HepG2 (cell line): Measurements from ENCODE around the gene ABCB8. TPM values are rescaled to one million over a fixed set of nuclear protein-coding genes. Genes with fewer than 3 reads are reported as not detected.

Source experiments
- ATF6 ChIP-seq: sonication (generic); formaldehyde crosslinking; conservative IDR thresholded peaks from 2 replicates; pipeline ENCODE4 v1.4.0; 2020; ENCODE audit warnings: missing genetic modification reagents
- BORCS8-MEF2B ChIP-seq: sonication (generic); formaldehyde crosslinking; IDR thresholded peaks from 2 replicates; pipeline ENCODE4 v1.8.0; 2022; ENCODE audit warnings: mild to moderate bottlenecking, missing genetic modification reagents
- ELF4 ChIP-seq: sonication (generic); formaldehyde crosslinking; IDR thresholded peaks from 2 replicates; pipeline ENCODE4 v1.5.0; 2020; ENCODE audit warnings: missing genetic modification reagents, mild to moderate bottlenecking, moderate library complexity, borderline replicate concordance
- FUBP1 ChIP-seq: sonication (generic); formaldehyde crosslinking; IDR thresholded peaks from 2 replicates; pipeline ENCODE4 v1.5.1; 2020; ENCODE audit warnings: missing genetic modification reagents, mild to moderate bottlenecking, borderline replicate concordance
- IKZF5 ChIP-seq: IDR thresholded peaks from 2 replicates; pipeline ENCODE4 v1.6.1; 2018; ENCODE audit warnings: missing genetic modification reagents, mild to moderate bottlenecking, missing compliant biosample characterization
- MAFK ChIP-seq, 2 experiments: IDR thresholded peaks in 1 of 2; conservative IDR thresholded peaks in 1 of 2; 2 replicates each; pipeline ENCODE4 v1.6.1; 2011; ENCODE audit warnings: improper control_type of control experiment in 2 of 2, low read length in 2 of 2
- MLX ChIP-seq: IDR thresholded peaks from 2 replicates; pipeline ENCODE4 v1.6.1; 2016
- PAWR ChIP-seq: sonication (generic); formaldehyde crosslinking; IDR thresholded peaks from 2 replicates; pipeline ENCODE4 v1.4.0; 2020; ENCODE audit warnings: missing genetic modification reagents, mild to moderate bottlenecking, borderline replicate concordance
- PBX3 ChIP-seq: sonication (generic); formaldehyde crosslinking; IDR thresholded peaks from 2 replicates; pipeline ENCODE4 v1.8.1; 2023; ENCODE audit warnings: missing genetic modification reagents, inconsistent platforms, borderline replicate concordance
- ZFP91 ChIP-seq: sonication (generic); formaldehyde crosslinking; IDR thresholded peaks from 2 replicates; pipeline ENCODE4 v1.9.0; 2022; ENCODE audit warnings: missing genetic modification reagents, mild to moderate bottlenecking, borderline replicate concordance
- ZKSCAN1 ChIP-seq: fragments of 150-350 bp; IDR thresholded peaks from 2 replicates; pipeline ENCODE4 v1.6.1; 2014; ENCODE audit warnings: low read length
- ZNF512B ChIP-seq: sonication (generic); formaldehyde crosslinking; IDR thresholded peaks from 2 replicates; pipeline ENCODE4 v1.5.1; 2020; ENCODE audit warnings: missing genetic modification reagents, mild to moderate bottlenecking, borderline replicate concordance
- polyA plus RNA-seq, 8 experiments: library from polyadenylated mRNA; depleted of rRNA in 3 of 8; stranded (reverse) in 7 of 8; unstranded in 1 of 8; fragments of >200 nt; fragmentation: Illumina TruSeq in 4 of 8; extraction: Trizol in 4 of 8; gene quantifications; 2 replicates each; pipeline versions ENCODE4 v1.2.1 to v1.2.3, GENCODE V29; 2011 to 2016; ENCODE audit warnings: low read depth in 4 of 8, missing spikeins in 1 of 8, mixed read lengths in 1 of 8; ENCODE audit not compliant: insufficient read depth in 1 of 8
- total RNA-seq, 5 experiments: library from RNA; depleted of rRNA; stranded (reverse); fragments of >200 nt; fragmentation: Illumina TruSeq; extraction: Trizol; gene quantifications; 2 replicates each; pipeline ENCODE4 v1.2.3, GENCODE V29; 2016; ENCODE audit warnings: low read depth in 1 of 5

The ABCB8 gene
- total and polyA plus RNA-seq, 2 of the 13 experiments (the other 11 are each of a cell fraction or from before 2014, with no cell fraction given): 6.6 to 16.7 TPM

- TF ChIP-seq ATF6 (no peak), ZKSCAN1 (no peak), IKZF5 (CRISPR knock-in tag) (0 out of 2 replicates have a peak, but pooled peaks have one; percentile 51), MAFK (conservative IDR thresholded peaks at IDR 0.05 in 1 of 2, IDR thresholded peaks at IDR 0.05 in 1 of 2; ENCODE audit: low read length in 2 of 2) (no peak), PAWR (CRISPR knock-in tag) (no peak), ZFP91 (CRISPR knock-in tag) (peak; percentile 73; the same call in 1 of the 2 replicates), BORCS8-MEF2B (CRISPR knock-in tag) (peak; percentile 62; the same call in 1 of the 2 replicates), FUBP1 (CRISPR knock-in tag) (peak; percentile 58; the same call in 1 of the 2 replicates), ZNF512B (CRISPR knock-in tag) (peak; percentile 58; the same call in 1 of the 2 replicates), PBX3 (CRISPR knock-in tag) (no peak), MLX (CRISPR knock-in tag) (no peak), ELF4 (no peak)
Measured at GRCh38 chr7:151085691-151086620, 57.7 kb downstream of the ABCB8 start, which contains the start of gene AGAP3 (continued).
